COLO668 (cell line): ENCODE measurements around the gene PCNP.
"Not testable (repeated sequence)": the region's sequence is repeated elsewhere in the genome, so short reads cannot be mapped to it uniquely, and the experiment has no call there.

Experiments
- DNase-seq: peaks from one replicate; lab custom pipeline; 2025; ENCODE audit not compliant: unreplicated experiment; lab: John Stamatoyannopoulos, UW

The PCNP gene, protein sequence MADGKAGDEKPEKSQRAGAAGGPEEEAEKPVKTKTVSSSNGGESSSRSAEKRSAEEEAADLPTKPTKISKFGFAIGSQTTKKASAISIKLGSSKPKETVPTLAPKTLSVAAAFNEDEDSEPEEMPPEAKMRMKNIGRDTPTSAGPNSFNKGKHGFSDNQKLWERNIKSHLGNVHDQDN

GRCh38 chr3:101573449-101574387 lies at the start of gene PCNP:
TSS of gene PCNP (plus strand) at chr3:101574180. CDS start at chr3:101574216, 36 bp downstream.
- peak; percentile 95 for DNase-seq

GRCh38 chr3:101527441-101527840 lies 46.5 kb upstream of the PCNP start:
- DNase-seq = no peak

GRCh38 chr3:101527906-101528305 lies 46.1 kb upstream of the PCNP start:
- no peak for DNase-seq

GRCh38 chr3:101529816-101530685 lies 43.9 kb upstream of the PCNP start:
- DNase-seq = no peak

- no peak for DNase-seq
Measured at GRCh38 chr3:101530686-101531047, 43.3 kb upstream of the PCNP start.

- DNase-seq = no peak
Measured at GRCh38 chr3:101531473-101532086, 42.4 kb upstream of the PCNP start.

DNA sequence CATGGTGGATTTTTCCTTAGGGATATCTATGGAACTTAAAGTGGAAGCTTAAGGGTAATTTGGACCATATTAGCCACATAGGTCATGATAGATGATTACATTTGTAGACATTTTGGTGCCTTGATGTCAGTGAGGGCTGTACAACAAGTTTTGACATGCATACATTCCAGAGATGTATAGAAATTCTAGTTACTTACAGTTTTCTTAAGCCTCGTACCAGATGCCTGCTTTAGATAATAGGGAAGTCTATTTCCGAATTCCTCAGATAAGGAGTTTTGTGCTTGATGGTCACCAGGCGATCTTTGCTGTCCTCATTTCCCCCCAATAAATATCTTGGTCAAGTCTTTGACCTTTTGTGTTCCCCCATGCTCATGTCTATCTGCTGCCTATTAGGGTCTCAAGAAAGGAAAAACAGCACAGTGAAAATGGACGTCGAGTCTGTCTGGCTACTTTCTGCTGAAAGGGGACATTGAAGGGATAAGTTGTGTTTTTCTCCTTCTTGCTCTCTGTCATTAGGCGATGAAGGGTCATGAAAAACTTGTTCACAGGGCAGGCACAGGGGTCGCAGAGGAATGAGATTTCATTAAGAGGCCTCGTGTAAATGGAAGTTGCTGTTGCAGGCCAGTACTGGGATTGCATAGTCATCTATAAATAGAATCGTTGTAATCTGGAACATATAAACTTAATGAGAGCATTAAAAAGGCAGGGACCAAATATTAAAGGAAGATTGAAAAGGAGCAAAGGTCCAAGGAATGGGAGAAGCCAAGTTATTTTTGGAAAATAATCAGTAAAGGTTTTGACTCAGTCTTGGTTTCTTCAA lies 41.0 kb upstream of the PCNP start:
- no peak for DNase-seq

DNA sequence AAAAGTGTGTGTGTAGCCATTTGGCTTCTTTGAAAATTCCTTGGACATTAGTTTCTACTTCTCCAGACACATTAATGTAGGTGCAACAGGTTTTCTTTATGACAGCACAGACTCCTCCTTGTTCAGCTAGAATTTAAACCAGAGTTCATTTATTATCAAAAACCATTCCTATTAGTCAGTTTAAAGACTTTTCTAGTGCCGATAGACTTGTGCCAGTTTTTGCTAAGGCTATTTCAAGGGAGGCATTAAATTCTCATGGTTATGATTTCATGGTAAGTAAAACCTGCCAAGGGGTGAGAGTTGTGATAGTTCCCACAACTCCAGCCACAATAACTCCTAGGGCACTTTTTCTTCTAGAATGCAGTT lies 40.4 kb upstream of the PCNP start:
- DNase-seq = no peak

- DNase-seq = no peak
Measured at GRCh38 chr3:101535221-101535620, 38.8 kb upstream of the PCNP start.

DNA sequence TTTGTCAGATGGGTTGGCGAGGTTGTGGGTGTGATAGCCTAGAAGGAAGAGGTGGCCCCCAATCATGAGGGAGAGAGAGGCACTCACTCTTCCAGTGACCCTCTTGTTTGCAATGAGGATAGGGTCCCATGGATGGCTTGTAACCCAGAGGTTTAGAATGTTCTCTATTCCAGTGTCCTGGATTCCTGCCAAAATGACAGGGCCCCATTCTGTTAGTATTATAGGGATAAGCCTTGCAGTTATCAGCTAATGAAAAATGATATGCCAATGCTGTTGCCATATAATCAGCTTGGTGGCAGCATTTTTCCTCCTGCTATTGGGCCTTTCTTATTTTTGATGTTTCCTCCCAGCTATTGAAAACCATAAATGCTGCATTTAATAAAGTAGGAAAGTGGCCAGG lies 37.7 kb upstream of the PCNP start:
- no peak for DNase-seq

GRCh38 chr3:101536955-101537354 lies 37.0 kb upstream of the PCNP start:
- not testable (repeated sequence) for DNase-seq

DNA sequence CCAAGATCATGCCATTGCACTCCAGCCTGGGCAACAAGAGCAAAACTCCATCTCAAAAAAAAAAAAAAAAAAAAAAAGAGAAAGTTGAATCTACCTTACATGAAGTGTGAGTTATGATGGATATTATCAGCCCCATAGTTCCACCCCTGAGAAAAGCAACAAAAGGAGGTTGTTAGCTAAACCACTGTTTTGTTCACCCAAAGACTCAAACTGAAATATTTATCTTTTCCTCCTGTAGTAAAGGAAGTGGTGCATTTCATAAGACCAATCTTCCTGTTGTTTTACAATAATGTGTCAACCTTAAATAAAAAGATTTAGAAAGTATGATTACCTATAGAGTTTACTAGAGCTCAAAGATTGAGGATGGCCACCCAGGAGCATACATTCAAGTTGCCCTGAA lies 31.0 kb upstream of the PCNP start:
- no peak for DNase-seq

DNA sequence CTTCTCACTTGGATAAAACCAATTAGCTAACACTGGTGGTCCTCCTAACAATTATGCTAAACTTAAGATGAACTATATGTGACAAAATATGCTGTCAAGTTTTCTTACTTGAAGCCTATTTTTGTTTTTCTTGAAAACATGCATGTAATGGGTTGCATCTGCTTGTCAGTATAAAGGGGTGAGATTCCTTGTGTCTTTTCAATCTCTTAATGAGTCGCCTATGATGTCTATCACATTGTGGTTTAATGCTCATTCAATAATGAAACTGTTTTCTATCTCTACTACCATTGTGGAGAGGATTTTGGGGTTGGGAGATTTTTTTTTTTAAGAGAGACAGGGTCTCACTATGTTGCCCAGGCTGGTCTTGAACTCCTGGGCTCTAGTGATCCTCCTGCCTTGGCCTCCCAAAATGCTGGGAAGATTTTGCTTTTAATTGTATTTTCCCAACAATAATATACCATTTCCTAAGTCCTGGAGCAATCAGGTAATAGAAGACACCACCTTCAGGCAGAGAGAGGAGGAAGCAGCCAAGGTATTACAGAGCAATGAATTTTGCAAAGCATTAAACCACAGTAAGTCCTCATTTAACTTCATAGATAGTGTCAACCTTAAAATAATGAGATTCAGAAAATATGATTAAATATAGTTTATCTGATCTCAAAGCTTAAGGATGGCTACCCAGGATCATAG lies 29.7 kb upstream of the PCNP start:
- no peak for DNase-seq

DNA sequence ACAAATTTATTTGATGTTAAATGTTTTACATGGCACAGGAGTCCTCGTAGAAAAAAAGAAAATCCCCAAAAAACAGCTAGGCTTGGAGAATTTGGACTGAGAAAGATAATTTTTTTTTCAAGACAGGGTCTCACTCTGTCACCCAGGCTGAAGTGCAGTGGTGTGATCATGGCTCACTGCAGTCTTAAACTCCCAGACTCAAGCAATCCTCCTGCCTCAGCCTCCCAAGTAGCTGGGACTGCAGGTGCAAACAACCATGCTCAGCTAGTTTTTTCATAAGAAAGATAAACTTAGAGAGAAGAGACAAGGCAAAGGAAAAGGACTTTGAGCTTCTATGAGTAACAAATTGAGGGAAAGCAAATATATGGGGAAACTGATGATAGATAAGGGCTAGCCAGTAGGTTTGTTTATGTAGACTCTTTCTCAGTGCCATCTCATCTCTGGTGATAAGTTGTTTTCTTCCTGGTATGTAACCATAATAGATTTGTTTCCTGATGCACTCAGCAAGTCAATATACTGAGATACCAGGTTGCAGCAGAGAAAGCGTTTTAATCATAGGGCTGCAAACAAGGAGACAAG lies 25.4 kb upstream of the PCNP start:
- DNase-seq = no peak

DNA sequence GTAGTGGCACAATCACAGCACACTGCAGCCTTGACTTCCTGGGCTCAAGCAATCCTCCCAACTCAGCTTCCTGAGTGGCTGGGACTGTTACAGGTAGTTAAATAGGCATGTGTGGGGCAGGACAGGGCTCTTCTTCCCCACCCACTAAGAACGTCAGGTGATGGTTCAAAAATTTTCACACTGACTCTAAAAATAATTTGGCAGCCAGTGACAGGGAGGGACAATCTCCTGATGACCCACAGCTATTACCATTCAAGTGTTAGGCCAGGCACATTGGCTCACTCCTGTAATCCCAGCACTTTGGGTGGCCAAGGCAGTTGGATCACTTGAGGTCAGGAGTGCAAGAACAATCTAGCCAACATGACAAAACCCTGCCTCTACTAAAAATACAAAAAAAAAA lies 24.5 kb upstream of the PCNP start:
- DNase-seq = no peak

DNA sequence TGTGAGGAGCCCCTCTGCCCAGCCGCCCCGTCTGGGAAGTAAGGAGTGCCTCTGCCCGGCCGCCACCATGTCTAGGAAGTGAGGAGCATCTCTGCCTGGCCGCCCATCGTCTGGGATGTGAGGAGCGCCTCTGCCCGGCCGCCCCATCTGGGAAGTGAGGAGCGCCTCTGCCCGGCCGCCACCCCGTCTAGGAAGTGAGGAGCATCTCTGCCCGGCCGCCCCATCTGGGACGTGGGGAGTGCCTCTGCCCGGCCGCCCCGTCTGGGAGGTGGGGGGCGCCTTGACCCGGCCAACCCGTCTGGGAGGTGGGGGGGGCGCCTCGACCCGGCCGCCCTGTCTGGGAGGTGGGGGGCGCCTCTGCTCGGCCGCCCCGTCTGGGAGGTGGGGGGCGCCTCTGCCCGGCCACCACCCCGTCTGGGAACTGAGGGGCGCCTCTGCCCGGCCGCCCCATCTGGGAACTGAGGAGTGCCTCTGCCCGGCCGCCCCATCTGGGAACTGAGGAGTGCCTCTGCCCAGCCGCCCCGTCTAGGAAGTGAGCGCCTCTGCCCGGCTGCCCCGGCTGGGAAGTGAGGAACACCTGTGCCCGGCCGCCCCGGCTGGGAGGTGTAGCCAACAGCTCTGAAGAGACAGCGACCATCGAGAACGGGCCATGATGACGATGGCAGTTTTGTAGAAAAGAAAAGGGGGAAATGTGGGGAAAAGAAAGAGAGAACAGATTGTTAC lies 22.5 kb upstream of the PCNP start:
- not testable (repeated sequence) for DNase-seq

- DNase-seq = not testable (repeated sequence)
Measured at GRCh38 chr3:101553381-101553780, 20.6 kb upstream of the PCNP start.

DNA sequence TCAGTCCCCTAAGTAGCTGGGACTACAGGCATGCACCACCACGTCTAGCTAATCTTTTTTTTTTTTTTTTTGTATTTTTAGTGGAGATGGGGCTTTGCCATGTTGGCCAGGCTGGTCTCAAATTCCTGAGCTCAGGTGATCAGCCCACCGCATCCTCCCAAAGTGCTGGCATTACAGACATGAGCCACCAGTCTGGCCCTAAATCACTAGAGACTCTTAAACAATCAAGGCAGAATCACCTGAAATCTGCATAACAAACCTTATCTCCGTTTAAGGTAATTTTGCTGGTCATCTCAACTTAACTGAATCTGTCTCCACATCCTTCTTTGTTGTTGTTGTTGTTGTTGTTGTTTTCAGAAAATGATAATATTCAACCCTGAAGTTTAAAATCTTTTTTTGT lies 17.9 kb upstream of the PCNP start:
- no peak for DNase-seq
